ENCODE measurements around the gene ZRANB1. TPM values are rescaled to one million over a fixed set of nuclear protein-coding genes. Genes with fewer than 3 reads are reported as not detected.

Gene ZRANB1
- total RNA-seq, 1 donor from 2014 or later: 17.7 TPM

DNA sequence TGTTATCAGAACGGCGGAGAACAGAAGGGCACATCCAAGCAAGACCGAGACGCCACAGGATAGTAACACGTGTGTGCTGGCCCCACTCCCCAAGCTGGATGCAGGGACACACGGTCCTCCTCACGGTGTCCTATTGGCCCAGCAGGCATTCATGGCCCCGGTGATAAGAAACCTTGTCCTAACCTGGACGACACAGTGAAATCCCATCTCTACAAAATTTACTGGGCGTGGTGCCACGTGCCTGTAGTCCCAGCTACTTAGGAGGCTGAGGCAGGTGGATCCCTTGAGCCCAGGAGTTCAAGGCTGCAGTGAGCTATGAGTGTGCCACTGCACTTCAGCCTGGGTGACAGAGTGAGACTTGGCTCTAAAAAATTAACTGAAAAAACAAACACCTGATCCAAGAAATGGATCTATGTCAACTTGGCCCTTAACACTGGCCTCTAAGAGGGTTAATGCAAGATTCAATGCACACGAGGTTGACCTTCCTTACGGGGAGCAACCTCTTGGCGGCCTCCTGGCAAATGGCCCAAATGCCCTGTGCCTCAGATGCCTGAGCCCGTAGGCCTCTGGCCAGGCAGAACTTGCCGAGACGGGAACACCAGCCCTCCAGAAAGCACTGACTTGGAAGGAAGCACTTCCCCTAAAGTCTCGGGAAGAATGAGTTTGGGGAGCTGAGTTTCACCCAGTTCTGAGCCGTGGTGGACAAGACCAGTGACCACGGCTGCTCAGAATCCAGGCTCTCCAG lies 72.3 kb downstream of the ZRANB1 start:
- Mint-ChIP-seq H3K4me1 (no peaks in the 10 kb centered on the region), H3K9me3 (no peaks in the 10 kb centered on the region), H3K27me3 (peaks cover 13% of the 10 kb centered on the region), H3K27ac (no peak overlapping the region), H3K4me3 (no peak overlapping the region), H3K36me3 (ENCODE audit: low read depth) (no peaks in the 10 kb centered on the region)
- no peak for ATAC-seq (ENCODE audit: low read depth)
- ChIA-PET CTCF (no interaction called here), POLR2A (no interaction called here)
- DNase-seq: no peak
- TF ChIP-seq, protein P1, sequence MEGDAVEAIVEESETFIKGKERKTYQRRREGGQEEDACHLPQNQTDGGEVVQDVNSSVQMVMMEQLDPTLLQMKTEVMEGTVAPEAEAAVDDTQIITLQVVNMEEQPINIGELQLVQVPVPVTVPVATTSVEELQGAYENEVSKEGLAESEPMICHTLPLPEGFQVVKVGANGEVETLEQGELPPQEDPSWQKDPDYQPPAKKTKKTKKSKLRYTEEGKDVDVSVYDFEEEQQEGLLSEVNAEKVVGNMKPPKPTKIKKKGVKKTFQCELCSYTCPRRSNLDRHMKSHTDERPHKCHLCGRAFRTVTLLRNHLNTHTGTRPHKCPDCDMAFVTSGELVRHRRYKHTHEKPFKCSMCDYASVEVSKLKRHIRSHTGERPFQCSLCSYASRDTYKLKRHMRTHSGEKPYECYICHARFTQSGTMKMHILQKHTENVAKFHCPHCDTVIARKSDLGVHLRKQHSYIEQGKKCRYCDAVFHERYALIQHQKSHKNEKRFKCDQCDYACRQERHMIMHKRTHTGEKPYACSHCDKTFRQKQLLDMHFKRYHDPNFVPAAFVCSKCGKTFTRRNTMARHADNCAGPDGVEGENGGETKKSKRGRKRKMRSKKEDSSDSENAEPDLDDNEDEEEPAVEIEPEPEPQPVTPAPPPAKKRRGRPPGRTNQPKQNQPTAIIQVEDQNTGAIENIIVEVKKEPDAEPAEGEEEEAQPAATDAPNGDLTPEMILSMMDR (IDR thresholded peaks at IDR 0.05): no peak
- intact Hi-C loops (cut with micrococcal nuclease): no loop called here

DNA sequence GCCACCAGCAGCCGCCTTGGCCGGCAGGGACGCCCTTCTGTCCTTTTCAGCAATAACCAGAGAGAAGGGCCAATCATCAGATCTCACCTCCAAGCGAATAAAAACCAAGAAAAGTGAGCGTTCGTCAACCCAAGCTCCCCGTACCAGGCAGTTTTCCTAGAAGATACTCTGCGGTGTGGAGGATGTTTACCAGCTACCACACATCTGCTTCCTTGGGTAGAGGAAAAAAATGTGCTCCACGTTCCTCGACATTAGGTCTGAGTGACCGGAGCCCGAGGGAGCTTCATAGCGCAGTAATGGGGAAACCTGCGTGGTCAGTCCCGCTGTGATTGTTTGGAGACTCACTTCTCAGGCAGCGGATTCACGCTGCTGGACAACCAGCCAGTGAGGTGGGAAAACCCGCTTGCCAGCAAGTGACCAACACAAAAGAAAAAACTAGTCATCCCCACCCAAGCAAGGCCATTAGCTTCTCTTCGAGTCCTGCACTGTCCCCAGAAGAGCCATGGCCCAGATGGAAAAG lies 73.0 kb downstream of the ZRANB1 start:
- H3K27me3 Mint-ChIP-seq: peaks cover 13% of the 10 kb centered on the region
- DNase-seq (no peak), ATAC-seq (ENCODE audit: low read depth) (no peak)
- POLR2A ChIA-PET: no interaction called here
- no peak overlapping the region for H3K27ac Mint-ChIP-seq
- H3K4me1 Mint-ChIP-seq: no peaks in the 10 kb centered on the region
- intact Hi-C loops (cut with micrococcal nuclease): no loop called here
- CTCF ChIA-PET: no interaction called here
- no peaks in the 10 kb centered on the region for H3K36me3 Mint-ChIP-seq (ENCODE audit: low read depth)
- H3K9me3 Mint-ChIP-seq: peaks cover 3% of the 10 kb centered on the region
- TF ChIP-seq, protein P1 (IDR thresholded peaks at IDR 0.05): no peak
- H3K4me3 Mint-ChIP-seq: no peak overlapping the region

DNA sequence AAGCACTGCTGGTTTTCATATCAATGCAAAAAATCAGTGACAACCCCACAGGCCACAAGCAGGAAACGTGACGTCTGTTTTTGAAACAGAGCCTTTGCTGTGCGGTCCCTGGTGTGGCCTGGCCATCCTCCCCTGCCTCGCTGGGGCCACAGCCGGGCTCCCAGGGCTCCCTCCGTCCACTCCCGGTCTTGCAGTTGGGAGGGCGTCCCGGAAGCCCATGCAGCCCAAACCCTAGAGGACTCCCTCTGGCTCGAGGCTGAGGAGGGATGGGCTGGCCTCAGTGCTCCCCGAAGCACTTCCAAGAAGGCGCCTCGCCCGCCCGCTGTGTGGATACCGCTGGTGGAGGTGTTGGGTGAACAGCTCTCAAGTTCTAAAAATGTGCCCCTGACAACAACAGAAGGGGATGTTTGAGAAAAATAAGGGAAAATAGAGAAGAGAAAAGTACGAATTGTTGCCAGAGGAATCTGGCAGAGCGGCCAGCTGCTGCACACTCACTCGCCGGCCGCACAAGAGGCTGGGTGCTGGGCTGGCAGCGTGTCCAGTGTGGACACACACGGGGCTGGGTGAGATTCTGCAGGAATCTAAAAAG lies 73.5 kb downstream of the ZRANB1 start:
- Mint-ChIP-seq H3K27me3 (peaks cover 13% of the 10 kb centered on the region), H3K4me3 (no peak overlapping the region), H3K36me3 (ENCODE audit: low read depth) (no peaks in the 10 kb centered on the region), H3K27ac (no peak overlapping the region), H3K4me1 (no peaks in the 10 kb centered on the region), H3K9me3 (peaks cover 3% of the 10 kb centered on the region)
- ChIA-PET CTCF (no interaction called here), POLR2A (no interaction called here)
- intact Hi-C loops (cut with micrococcal nuclease): no loop called here
- no peak for ATAC-seq (ENCODE audit: low read depth)
- TF ChIP-seq, protein P1 (IDR thresholded peaks at IDR 0.05): no peak
- DNase-seq: no peak

DNA sequence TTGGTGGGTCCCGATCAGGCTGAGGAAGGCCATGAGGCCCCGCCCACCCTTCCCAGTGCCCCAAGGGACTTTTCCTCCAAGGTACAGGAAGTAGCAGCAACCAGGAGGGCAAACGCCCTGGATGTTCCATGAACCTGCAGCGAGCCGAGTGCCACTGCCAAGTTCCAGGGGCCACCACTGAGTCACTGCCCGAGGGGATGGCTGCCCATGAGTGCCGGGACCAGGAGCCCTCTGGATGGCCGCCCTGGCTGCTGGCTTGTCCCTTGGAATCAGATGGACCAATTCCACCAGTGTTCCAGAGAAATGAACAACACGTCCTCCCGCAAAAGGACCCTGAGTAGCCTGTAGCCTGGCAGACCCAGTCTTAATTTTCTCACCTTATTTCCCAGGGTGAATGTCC lies 74.2 kb downstream of the ZRANB1 start:
- Mint-ChIP-seq H3K4me3 (no peak overlapping the region), H3K9me3 (peaks cover 3% of the 10 kb centered on the region), H3K27ac (no peak overlapping the region), H3K27me3 (peaks cover 13% of the 10 kb centered on the region), H3K36me3 (ENCODE audit: low read depth) (no peaks in the 10 kb centered on the region), H3K4me1 (no peaks in the 10 kb centered on the region)
- ChIA-PET POLR2A (no interaction called here), CTCF (no interaction called here)
- TF ChIP-seq, protein P1 (IDR thresholded peaks at IDR 0.05): no peak
- ATAC-seq (ENCODE audit: low read depth) (no peak), DNase-seq (no peak)
- intact Hi-C loops (cut with micrococcal nuclease): no loop called here

DNA sequence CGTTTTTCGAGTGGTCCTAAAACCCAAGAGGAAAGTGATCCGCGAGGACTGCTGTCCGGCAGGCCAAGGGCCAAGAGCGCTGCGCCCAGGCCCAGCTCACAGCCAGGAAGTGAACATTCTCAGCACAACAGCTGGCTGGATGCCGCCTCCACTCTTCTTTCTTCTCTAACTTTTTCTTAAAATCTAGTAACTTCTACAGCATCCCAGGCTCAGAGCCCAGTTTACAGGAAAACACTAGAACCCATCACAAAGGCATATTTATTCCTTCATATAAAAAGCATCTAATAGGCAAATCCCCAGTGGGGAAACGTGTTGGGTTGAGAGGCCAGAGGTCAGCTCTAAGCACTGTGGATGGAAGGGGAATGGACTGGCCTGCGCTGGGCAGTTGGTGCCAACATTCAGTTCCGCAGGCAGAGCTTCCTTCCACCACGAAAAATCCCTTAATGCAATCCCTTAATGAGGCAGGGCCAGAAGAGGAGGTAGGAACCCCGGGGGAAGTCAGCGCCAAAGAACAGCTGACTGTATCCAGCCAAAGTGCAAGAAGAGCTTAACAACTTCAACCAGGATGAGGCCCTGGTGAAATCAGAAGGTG lies 74.8 kb downstream of the ZRANB1 start:
- ChIA-PET CTCF (no interaction called here), POLR2A (no interaction called here)
- peaks cover 3% of the 10 kb centered on the region for H3K9me3 Mint-ChIP-seq
- no peaks in the 10 kb centered on the region for H3K36me3 Mint-ChIP-seq (ENCODE audit: low read depth)
- no peak overlapping the region for H3K27ac Mint-ChIP-seq
- H3K27me3 Mint-ChIP-seq: peaks cover 13% of the 10 kb centered on the region
- H3K4me3 Mint-ChIP-seq: no peak overlapping the region
- no peak for DNase-seq
- TF ChIP-seq, protein P1 (IDR thresholded peaks at IDR 0.05): no peak
- intact Hi-C loops (cut with micrococcal nuclease): no loop called here
- H3K4me1 Mint-ChIP-seq: no peaks in the 10 kb centered on the region
- no peak for ATAC-seq (ENCODE audit: low read depth)
